Fibroblast of pulmonary artery (primary cell): ENCODE data around the gene WNT1.

ENCODE experiments used
- DNase-seq: peaks from one replicate; pipeline ENCODE4 v3.0.0-alpha.2; 2010; ENCODE audit warnings: low read depth
- H3K4me3 ChIP-seq: replicated peaks from 2 replicates; pipeline ENCODE4 v1.5.1; 2011; ENCODE audit warnings: low read depth, mild to moderate bottlenecking, control low read depth, low read length, moderate library complexity
- TF ChIP-seq, protein P1 (sequence below): IDR thresholded peaks from 2 replicates; pipeline ENCODE4 v1.5.1; 2011; ENCODE audit warnings: mild to moderate bottlenecking, control low read depth, low read length, inconsistent platforms; ENCODE audit errors: missing control alignments

WNT1 gene

DNA sequence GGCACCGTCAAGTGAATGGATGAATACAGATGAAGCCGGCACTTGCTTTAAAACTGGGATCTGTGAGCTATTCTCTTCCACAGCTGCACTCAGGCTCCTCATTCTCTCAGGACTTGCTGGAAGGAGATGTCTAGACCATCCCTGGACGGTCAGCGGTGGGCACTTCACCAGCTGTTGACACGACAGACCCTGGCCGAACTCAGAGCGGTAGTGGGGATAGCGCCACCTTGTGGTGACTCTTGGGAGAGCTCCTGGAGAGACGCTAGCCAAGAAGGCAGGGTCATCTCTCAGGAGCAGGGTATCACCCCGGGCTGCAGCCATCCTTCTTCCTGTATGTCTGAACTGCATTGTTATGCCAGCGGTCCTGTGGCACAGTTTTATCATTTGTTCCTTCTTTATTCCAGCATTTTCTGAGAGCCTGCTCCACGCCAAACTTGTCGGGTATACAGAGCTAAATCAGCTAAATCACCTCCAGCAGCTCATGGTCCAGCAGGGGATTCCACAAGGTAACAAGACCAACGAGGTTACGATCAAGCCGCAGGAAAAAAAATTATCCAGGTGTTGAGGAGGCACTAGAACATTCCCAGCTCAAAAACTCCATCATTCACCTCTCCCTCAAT lies 10.0 kb downstream of the WNT1 start:
- DNase-seq: peak; percentile 59
- TF ChIP-seq, protein P1, sequence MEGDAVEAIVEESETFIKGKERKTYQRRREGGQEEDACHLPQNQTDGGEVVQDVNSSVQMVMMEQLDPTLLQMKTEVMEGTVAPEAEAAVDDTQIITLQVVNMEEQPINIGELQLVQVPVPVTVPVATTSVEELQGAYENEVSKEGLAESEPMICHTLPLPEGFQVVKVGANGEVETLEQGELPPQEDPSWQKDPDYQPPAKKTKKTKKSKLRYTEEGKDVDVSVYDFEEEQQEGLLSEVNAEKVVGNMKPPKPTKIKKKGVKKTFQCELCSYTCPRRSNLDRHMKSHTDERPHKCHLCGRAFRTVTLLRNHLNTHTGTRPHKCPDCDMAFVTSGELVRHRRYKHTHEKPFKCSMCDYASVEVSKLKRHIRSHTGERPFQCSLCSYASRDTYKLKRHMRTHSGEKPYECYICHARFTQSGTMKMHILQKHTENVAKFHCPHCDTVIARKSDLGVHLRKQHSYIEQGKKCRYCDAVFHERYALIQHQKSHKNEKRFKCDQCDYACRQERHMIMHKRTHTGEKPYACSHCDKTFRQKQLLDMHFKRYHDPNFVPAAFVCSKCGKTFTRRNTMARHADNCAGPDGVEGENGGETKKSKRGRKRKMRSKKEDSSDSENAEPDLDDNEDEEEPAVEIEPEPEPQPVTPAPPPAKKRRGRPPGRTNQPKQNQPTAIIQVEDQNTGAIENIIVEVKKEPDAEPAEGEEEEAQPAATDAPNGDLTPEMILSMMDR: peak; percentile 94
- H3K4me3 ChIP-seq: no peak overlapping the region

DNA sequence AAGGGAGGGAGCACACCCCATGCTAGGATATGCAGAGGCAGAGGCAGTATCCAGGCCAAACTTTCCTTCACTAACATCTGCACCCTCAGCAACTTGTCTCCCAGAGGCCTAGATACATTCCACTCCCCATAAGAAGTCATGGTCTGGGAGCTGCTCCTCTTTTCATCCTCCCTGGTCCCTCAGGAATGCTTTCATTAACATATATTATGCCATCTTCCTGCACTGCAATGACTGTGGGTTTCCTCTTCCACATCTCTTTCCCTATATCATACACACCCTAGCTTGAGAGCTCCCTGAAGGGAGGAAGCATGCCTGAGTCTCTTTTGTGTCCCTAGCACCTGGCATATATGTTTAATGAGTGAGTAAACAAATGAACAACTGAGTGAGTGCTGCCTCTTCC lies 12.4 kb downstream of the WNT1 start:
- DNase-seq: no peak
- no peak overlapping the region for H3K4me3 ChIP-seq
- TF ChIP-seq, protein P1: no peak

DNA sequence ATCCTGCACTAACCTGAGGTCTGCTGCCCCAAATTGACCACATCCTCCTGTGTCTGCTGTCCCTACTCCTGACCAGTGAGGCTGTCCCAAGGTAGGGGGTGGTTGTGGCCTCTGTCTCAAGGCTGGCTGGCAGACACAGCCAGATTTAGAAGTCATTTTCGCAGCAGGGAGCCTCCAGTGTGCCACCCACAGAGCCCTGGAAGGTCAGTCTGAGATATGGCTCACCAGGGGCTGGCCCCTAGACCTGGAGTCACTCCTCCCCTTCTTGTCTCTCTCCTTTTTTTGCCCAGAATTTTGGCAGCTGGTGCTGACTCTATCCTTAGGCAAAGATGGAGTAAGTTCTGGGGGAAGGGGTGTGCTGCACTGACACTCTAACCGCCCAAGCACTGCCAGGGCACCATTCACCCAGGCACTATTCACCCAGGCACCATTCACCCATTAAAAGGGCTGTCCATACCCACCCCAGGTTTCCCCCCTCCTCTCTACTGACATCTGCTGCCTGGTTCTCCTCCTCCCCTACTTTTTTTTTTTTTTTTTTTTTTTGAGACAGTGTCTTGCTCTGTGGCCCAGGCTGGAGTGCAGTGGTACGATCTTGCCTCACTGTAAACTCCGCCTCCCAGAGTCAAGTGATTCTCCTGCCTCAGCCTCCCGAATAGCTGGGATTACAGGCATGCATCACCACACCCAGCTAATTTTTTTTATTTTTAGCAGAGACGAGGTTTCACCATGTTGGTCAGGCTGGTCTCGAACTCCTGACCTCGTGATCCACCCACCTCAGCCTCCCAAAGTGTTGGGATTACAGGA lies 13.3 kb downstream of the WNT1 start:
- TF ChIP-seq, protein P1: no peak
- DNase-seq: no peak
- H3K4me3 ChIP-seq: no peak overlapping the region

DNA sequence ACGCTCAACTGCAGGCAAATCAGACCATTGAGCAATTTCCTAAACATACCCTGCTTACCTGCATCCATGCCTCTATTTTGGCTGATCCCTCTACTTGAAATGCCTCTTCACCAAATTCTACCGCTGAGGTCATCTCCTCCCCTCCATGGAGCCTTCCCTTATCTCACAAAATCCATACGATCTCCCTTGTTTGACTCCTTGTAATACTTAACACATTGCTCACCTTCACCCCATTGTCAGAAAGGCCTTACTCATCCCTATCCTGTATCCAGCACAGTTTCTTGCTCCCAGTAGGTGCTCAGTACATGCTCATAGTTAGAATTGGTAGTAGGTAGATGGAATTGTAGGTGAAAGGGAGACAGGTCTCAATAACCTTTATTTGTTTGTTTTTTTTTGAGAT lies 15.7 kb downstream of the WNT1 start:
- TF ChIP-seq, protein P1: no peak

DNA sequence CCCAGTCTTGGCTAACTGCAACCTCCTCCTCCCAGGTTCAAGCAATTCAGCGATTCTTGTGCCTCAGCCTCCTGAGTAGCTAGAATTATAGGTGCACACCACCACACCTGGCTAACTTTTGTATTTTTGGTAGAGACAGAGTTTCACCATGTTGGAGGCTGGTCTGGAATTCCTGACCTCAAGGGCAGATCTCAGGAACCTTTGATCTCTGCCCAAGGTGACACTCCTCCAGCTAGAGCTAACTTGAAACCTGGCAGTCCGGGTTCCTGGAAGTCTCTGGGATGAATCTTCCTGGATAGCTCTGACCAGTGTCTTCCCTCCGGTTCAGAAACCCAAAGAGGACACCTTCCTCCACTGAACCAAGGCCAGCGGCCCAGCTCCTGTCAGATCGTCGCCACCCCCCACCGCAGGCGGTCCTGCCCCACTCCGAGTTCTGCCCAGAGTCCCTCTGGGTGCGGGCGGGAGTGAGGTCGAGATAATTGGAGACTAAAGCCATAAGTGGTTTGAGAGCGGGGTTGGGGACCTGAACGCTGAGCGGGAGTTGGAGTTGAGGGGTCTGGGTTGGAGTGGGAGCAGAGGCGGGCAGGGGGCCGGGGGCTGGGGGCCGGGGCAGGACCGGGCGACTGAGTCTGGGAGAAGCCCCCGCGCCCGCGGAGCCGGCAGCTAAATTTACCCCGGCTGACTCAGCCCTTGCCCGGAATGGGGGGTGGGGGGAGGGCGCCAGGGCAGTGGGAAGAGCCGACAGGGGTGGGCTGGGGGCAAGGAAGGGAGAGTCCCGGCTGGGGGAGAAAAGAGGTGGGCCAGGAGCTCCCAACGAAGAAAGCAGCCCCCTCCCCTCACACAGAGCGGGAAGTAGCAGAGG lies 16.3 kb downstream of the WNT1 start:
- DNase-seq: no peak
- H3K4me3 ChIP-seq: no peak overlapping the region
- TF ChIP-seq, protein P1: no peak

More for the DNA sequence above, 15.7 kb downstream of the WNT1 start:
- no peak for DNase-seq
- H3K4me3 ChIP-seq: no peak overlapping the region

DNA sequence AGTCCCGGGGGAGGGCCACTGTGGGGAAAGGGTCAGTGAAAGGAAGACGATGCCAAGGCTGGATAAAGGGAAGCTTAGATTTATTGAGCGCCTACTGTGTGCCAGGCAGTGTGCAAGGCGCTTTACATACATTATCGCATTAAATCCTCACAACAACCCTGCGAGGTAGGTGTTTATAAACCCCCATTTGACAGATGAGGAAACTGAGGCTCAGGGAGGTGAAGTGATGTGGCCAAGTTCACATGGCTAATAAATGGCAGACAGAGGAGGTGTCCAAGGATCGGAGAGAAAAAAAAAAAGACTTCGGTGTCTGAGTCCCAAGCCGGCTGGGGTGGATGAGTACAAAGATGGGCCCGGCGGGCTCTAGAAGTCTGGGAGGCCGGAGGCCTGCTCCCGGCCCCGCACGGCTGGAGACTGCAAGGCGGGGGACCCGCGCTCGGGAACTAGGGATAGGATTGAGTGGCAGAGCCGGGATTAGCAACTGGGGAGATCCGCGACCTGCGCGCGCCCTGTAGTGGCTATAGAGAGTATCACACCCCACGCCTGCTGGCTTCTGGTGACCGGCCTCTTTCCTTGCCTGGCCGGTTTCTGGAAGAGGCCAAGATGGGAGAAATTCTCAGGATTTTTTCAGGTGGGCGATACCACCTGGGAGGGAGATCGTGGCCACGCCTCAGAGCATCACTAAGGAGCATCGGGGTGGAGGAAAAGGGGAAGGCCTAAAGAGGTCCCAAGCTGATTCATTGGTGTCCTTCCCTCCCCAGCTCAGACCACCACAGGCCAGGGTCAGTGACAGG lies 17.2 kb downstream of the WNT1 start:
- peak overlapping the region; percentile 25 for H3K4me3 ChIP-seq
- DNase-seq: peak; percentile 82
- TF ChIP-seq, protein P1: peak; percentile 73
